HCT116 (cell line): ENCODE data around the gene ITPR1.

Experiments used
- CEBPB ChIP-seq: IDR thresholded peaks from 2 replicates; pipeline ENCODE4 v1.6.1; 2012; ENCODE audit warnings: low read depth
- CTCF ChIP-seq, 3 experiments: fragments of 200-600 bp in 1 of 3; sonication (generic) in 1 of 3; IDR thresholded peaks in 2 of 3; conservative IDR thresholded peaks in 1 of 3; 2 replicates each; pipeline ENCODE4 v1.5.1; 2012 to 2017; ENCODE audit warnings: low read depth in 2 of 3, low read length in 2 of 3, antibody characterized with exemption in 1 of 3, borderline replicate concordance in 1 of 3, control low read depth in 1 of 3, mild to moderate bottlenecking in 1 of 3, mixed read lengths in 1 of 3, mixed run types in 1 of 3, moderate library complexity in 1 of 3; ENCODE audit not compliant: insufficient read depth in 1 of 3
- EGR1 ChIP-seq: IDR thresholded peaks from 2 replicates; pipeline ENCODE4 v1.6.1; 2012; ENCODE audit warnings: low read depth
- ELF1 ChIP-seq: IDR thresholded peaks from 2 replicates; pipeline ENCODE4 v1.6.1; 2012; ENCODE audit warnings: low read depth, borderline replicate concordance
- EZH2 ChIP-seq: fragments of 200-600 bp; sonication (generic); IDR thresholded peaks from 2 replicates; pipeline ENCODE4 v1.6.1; 2017; ENCODE audit warnings: antibody characterized with exemption, mixed run types
- EZH2phosphoT487 ChIP-seq: fragments of 200-600 bp; IDR thresholded peaks from 2 replicates; pipeline ENCODE4 v1.6.1; 2018; ENCODE audit warnings: antibody characterized with exemption, borderline replicate concordance
- JUND ChIP-seq: IDR thresholded peaks from 2 replicates; pipeline ENCODE4 v1.6.1; 2012
- POLR2A ChIP-seq: IDR thresholded peaks from 2 replicates; pipeline ENCODE4 v1.7.0; 2011; ENCODE audit warnings: borderline replicate concordance; ENCODE audit not compliant: insufficient read depth, insufficient read length; ENCODE audit errors: extremely low read depth
- POLR2AphosphoS5 ChIP-seq: IDR thresholded peaks from 2 replicates; pipeline ENCODE4 v1.6.1; 2011; ENCODE audit warnings: mild to moderate bottlenecking, low read depth, low read length, moderate library complexity
- RAD21 ChIP-seq: IDR thresholded peaks from 2 replicates; pipeline ENCODE4 v1.6.1; 2012; ENCODE audit warnings: low read depth, mild to moderate bottlenecking
- REST ChIP-seq: IDR thresholded peaks from 2 replicates; pipeline ENCODE4 v1.6.1; 2012; ENCODE audit warnings: low read depth
- TCF7L2 ChIP-seq: IDR thresholded peaks from 2 replicates; pipeline ENCODE4 v1.7.0; 2011; ENCODE audit warnings: borderline replicate concordance, inconsistent platforms; ENCODE audit not compliant: insufficient read depth, insufficient read length; ENCODE audit errors: extremely low read depth
- ZNF274 ChIP-seq: fragments of 200-500 bp; sonication (Bioruptor generic); IDR thresholded peaks from 2 replicates; pipeline ENCODE4 v1.6.1; 2014; ENCODE audit warnings: mild to moderate bottlenecking, low read depth, low read length, inconsistent platforms
- TF ChIP-seq, protein P1 (sequence below): IDR thresholded peaks from 2 replicates; pipeline ENCODE4 v1.6.1; 2012

DNA sequence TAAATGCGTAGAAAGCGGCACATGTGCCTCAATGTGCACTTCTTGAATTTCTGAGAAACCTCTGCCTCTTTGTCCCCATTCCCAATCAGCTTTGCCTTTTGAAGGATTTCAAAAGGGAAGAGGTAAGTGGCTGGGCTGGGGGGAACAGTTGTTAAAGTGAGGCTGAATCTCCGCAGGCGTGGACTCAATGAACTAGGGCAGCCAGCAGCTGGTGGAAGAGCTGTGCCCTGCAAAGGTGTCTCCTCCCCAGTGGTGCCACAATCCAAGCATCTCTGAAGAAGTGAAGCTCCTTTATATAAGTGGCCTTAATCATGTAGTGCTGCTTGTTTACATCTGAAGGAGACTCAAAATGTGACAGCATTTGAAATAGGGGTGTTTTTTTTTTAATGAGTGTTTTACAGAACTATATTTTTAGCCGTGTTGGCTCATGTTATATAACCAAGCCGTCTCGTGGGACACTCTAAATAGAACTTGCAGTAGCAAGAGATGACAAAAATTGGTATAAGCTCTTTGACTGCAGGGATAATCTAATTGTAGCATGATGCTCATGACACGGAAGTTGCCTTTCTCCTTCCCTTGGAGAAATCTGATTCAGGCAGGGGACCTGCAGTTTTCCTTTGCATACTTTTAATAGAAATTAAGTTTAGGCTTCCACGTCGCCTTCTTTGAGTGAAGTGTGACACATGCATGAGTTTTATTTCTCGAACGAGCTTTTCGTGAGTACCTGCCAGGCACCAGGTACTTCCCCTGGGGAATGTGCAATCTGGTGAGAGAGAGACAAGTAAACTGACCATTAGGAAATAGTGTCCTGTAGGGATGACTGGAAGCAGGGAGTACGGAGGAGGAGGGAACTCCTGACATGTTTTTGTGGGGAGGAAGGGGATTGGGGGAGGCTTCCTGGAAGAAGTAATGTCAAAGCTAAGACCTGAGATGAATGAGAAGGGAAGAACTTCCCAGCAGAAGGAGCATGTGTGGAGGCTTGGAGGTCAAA is 306.4 kb downstream of the ITPR1 start:
- TF ChIP-seq POLR2A (no peak), RAD21 (no peak), JUND (no peak), CTCF (IDR thresholded peaks at IDR 0.05 in 2 of 3, conservative IDR thresholded peaks at IDR 0.05 in 1 of 3; ENCODE audit: borderline replicate concordance in 1 of 3, insufficient read depth in 1 of 3, low read depth in 2 of 3, low read length in 2 of 3) (no peak), REST (no peak), EZH2phosphoT487 (no peak), ELF1 (no peak), EZH2 (no peak), CEBPB (no peak), ZNF274 (no peak), POLR2AphosphoS5 (no peak), TCF7L2 (no peak), EGR1 (no peak)
- TF ChIP-seq, protein P1, sequence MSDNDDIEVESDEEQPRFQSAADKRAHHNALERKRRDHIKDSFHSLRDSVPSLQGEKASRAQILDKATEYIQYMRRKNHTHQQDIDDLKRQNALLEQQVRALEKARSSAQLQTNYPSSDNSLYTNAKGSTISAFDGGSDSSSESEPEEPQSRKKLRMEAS, result no peak
